ENCODE measurements around the gene XIST. TPM values are rescaled to one million over a fixed set of nuclear protein-coding genes. Genes with fewer than 3 reads are reported as not detected.

XIST gene
- total RNA-seq, 1 experiment from 2014 or later = 1.0 TPM

DNA sequence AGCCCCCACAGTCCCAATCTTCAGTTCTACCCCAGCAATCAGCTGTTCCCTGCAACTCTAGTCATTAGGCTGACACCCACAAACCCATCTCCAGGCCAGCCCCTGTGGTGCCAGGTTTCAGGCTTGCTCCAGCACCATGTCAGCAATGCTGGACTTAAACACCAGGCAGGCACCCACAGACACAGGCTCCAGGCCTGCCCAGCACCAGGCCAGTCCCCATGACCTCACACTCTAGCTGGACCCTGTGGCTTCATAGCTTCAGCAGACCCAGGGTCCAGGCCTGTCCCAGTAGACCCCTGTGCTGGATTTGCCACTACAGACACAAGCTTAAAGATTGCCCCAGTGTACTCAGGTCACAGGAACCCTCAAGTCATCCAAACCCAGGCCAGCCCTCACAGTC lies 10.8 kb upstream of the XIST start:
- no peak overlapping the region for H3K4me3 ChIP-seq (replicated peaks in 1 of 2; ENCODE audit: low read depth in 1 of 2, low read length in 2 of 2)
- ChIA-PET CTCF (no interaction called here), POLR2A (no interaction called here), RAD21 (ENCODE audit: low non-redundant PET in 1 of 2, low total read pairs in 2 of 2, uncharacterized antibody in 2 of 2, unreplicated experiment in 2 of 2) (no interaction called here)
- no peaks in the 10 kb centered on the region for H3K36me3 ChIP-seq (ENCODE audit: control insufficient read depth in 1 of 2, insufficient read depth in 2 of 2, low read length in 2 of 2)
- intact Hi-C loops (cut with micrococcal nuclease) = no loop called here
- TF ChIP-seq TCF7L2 (IDR thresholded peaks at IDR 0.05; ENCODE audit: borderline replicate concordance, extremely low read depth, insufficient read depth, insufficient read length) (no peak), CEBPB (IDR thresholded peaks at IDR 0.05; ENCODE audit: low read depth) (no peak), EZH2 (IDR thresholded peaks at IDR 0.05) (no peak), CBX3 (IDR thresholded peaks at IDR 0.05; ENCODE audit: low read depth) (no peak), SIN3A (IDR thresholded peaks at IDR 0.05; ENCODE audit: low read depth) (no peak), ZFX (IDR thresholded peaks at IDR 0.05) (no peak), FOSL1 (IDR thresholded peaks at IDR 0.05; ENCODE audit: low read depth) (no peak), SRF (IDR thresholded peaks at IDR 0.05; ENCODE audit: low read depth) (no peak), ZNF274 (IDR thresholded peaks at IDR 0.05; ENCODE audit: low read depth, low read length) (no peak), ELF1 (IDR thresholded peaks at IDR 0.05; ENCODE audit: borderline replicate concordance, low read depth) (no peak), YY1 (IDR thresholded peaks at IDR 0.05; ENCODE audit: extremely low read depth, insufficient replicate concordance, low read depth, low read length) (no peak), EZH2phosphoT487 (IDR thresholded peaks at IDR 0.05; ENCODE audit: borderline replicate concordance) (no peak), EGR1 (IDR thresholded peaks at IDR 0.05; ENCODE audit: low read depth) (no peak)
- TF ChIP-seq, protein P1, sequence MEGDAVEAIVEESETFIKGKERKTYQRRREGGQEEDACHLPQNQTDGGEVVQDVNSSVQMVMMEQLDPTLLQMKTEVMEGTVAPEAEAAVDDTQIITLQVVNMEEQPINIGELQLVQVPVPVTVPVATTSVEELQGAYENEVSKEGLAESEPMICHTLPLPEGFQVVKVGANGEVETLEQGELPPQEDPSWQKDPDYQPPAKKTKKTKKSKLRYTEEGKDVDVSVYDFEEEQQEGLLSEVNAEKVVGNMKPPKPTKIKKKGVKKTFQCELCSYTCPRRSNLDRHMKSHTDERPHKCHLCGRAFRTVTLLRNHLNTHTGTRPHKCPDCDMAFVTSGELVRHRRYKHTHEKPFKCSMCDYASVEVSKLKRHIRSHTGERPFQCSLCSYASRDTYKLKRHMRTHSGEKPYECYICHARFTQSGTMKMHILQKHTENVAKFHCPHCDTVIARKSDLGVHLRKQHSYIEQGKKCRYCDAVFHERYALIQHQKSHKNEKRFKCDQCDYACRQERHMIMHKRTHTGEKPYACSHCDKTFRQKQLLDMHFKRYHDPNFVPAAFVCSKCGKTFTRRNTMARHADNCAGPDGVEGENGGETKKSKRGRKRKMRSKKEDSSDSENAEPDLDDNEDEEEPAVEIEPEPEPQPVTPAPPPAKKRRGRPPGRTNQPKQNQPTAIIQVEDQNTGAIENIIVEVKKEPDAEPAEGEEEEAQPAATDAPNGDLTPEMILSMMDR (IDR thresholded peaks at IDR 0.05 in 2 of 3, conservative IDR thresholded peaks at IDR 0.05 in 1 of 3; ENCODE audit: borderline replicate concordance in 1 of 3, insufficient read depth in 1 of 3, low read depth in 2 of 3, low read length in 2 of 3) = no peak
- TF ChIP-seq, protein P2, sequence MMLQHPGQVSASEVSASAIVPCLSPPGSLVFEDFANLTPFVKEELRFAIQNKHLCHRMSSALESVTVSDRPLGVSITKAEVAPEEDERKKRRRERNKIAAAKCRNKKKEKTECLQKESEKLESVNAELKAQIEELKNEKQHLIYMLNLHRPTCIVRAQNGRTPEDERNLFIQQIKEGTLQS (IDR thresholded peaks at IDR 0.05) = no peak
- TF ChIP-seq, protein P3, sequence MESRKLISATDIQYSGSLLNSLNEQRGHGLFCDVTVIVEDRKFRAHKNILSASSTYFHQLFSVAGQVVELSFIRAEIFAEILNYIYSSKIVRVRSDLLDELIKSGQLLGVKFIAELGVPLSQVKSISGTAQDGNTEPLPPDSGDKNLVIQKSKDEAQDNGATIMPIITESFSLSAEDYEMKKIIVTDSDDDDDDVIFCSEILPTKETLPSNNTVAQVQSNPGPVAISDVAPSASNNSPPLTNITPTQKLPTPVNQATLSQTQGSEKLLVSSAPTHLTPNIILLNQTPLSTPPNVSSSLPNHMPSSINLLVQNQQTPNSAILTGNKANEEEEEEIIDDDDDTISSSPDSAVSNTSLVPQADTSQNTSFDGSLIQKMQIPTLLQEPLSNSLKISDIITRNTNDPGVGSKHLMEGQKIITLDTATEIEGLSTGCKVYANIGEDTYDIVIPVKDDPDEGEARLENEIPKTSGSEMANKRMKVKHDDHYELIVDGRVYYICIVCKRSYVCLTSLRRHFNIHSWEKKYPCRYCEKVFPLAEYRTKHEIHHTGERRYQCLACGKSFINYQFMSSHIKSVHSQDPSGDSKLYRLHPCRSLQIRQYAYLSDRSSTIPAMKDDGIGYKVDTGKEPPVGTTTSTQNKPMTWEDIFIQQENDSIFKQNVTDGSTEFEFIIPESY (IDR thresholded peaks at IDR 0.05; ENCODE audit: extremely low read depth, insufficient replicate concordance, low read length) = no peak
- TF ChIP-seq, protein P4, sequence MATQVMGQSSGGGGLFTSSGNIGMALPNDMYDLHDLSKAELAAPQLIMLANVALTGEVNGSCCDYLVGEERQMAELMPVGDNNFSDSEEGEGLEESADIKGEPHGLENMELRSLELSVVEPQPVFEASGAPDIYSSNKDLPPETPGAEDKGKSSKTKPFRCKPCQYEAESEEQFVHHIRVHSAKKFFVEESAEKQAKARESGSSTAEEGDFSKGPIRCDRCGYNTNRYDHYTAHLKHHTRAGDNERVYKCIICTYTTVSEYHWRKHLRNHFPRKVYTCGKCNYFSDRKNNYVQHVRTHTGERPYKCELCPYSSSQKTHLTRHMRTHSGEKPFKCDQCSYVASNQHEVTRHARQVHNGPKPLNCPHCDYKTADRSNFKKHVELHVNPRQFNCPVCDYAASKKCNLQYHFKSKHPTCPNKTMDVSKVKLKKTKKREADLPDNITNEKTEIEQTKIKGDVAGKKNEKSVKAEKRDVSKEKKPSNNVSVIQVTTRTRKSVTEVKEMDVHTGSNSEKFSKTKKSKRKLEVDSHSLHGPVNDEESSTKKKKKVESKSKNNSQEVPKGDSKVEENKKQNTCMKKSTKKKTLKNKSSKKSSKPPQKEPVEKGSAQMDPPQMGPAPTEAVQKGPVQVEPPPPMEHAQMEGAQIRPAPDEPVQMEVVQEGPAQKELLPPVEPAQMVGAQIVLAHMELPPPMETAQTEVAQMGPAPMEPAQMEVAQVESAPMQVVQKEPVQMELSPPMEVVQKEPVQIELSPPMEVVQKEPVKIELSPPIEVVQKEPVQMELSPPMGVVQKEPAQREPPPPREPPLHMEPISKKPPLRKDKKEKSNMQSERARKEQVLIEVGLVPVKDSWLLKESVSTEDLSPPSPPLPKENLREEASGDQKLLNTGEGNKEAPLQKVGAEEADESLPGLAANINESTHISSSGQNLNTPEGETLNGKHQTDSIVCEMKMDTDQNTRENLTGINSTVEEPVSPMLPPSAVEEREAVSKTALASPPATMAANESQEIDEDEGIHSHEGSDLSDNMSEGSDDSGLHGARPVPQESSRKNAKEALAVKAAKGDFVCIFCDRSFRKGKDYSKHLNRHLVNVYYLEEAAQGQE (IDR thresholded peaks at IDR 0.05; ENCODE audit: low read depth) = no peak
- H3K27me3 ChIP-seq (ENCODE audit: insufficient read depth, low read length) = no peaks in the 10 kb centered on the region
- no peak overlapping the region for H3K27ac ChIP-seq (ENCODE audit: low read depth, low read length)
- H3K79me2 ChIP-seq (ENCODE audit: insufficient read depth, low read length) = no peaks in the 10 kb centered on the region
- DNase-seq (ENCODE audit: low read depth, low spot score) (no peak), ATAC-seq (no peak)
- H4K20me1 ChIP-seq (ENCODE audit: insufficient read depth) = no peaks in the 10 kb centered on the region
- H3K4me1 ChIP-seq (ENCODE audit: control insufficient read depth in 1 of 2, insufficient read depth in 2 of 2, low read length in 2 of 2) = no peaks in the 10 kb centered on the region
- H3K9me2 ChIP-seq (ENCODE audit: insufficient read depth) = no peaks in the 10 kb centered on the region
- H3K9me3 ChIP-seq (ENCODE audit: control insufficient read depth in 1 of 2, insufficient read depth in 1 of 2, low read depth in 1 of 2, low read length in 2 of 2) = no peaks in the 10 kb centered on the region
- H2AFZ ChIP-seq (ENCODE audit: low read depth, low read length, poor library complexity, severe bottlenecking) = no peak overlapping the region
- H3K9ac ChIP-seq (ENCODE audit: low read length) = no peak overlapping the region
- BruUV-seq (replicated peaks) = no TSS peak
- no peak overlapping the region for H3K4me2 ChIP-seq (ENCODE audit: low read length)

All from HCT116 (cell line).